Keratinocyte (primary cell): Measurements from ENCODE around the gene RCOR3. TPM values are rescaled to one million over a fixed set of nuclear protein-coding genes. Genes with fewer than 3 reads are reported as not detected.

Experiments used
- DNase-seq: peaks from one replicate; pipeline ENCODE4 v3.0.0-alpha.2; 2011; ENCODE audit warnings: low read depth, missing footprints, low spot score
- FAIRE-seq: peaks from 2 replicates; lab custom pipeline; 2011; peaks lifted over from hg19 to GRCh38; lab: Jason Lieb, UNC
- H2AFZ ChIP-seq: 2 replicates; pipeline ENCODE4 v1.6.0; 2012; ENCODE audit warnings: low read length, control low read depth, inconsistent platforms; ENCODE audit not compliant: control insufficient read depth
- H3K27ac ChIP-seq: 2 replicates; pipeline ENCODE4 v1.5.1; 2011; ENCODE audit warnings: low read length; ENCODE audit not compliant: control insufficient read depth, insufficient read depth
- H3K27me3 ChIP-seq: 3 replicates; pipeline ENCODE4 v1.6.0; 2011; ENCODE audit warnings: low read length; ENCODE audit not compliant: control insufficient read depth, insufficient read depth; ENCODE audit errors: extremely low read depth
- H3K36me3 ChIP-seq, 2 experiments: 2 replicates in 1 of 2; 3 replicates in 1 of 2; pipeline ENCODE4 v1.5.1; 2011; ENCODE audit warnings: low read length in 2 of 2, mild to moderate bottlenecking in 1 of 2; ENCODE audit not compliant: control insufficient read depth in 2 of 2, insufficient read depth in 2 of 2; ENCODE audit errors: extremely low read depth in 1 of 2
- H3K4me1 ChIP-seq: 3 replicates; pipeline ENCODE4 v1.5.1; 2011; ENCODE audit warnings: low read length; ENCODE audit not compliant: control insufficient read depth, insufficient read depth; ENCODE audit errors: extremely low read depth
- H3K4me2 ChIP-seq: 3 replicates; pipeline ENCODE4 v1.6.0; 2011; ENCODE audit warnings: low read depth, low read length; ENCODE audit not compliant: control insufficient read depth, insufficient read depth; ENCODE audit errors: extremely low read depth
- H3K4me3 ChIP-seq, 3 experiments: fragments of 200-600 bp in 1 of 3; sonication (generic) in 1 of 3; 2 replicates in 2 of 3; 3 replicates in 1 of 3; pipeline ENCODE4 v1.5.1; 2011 to 2016; ENCODE audit warnings: low read length in 3 of 3, mild to moderate bottlenecking in 3 of 3, control low read depth in 2 of 3, inconsistent platforms in 1 of 3, low read depth in 1 of 3, mixed read lengths in 1 of 3, mixed run types in 1 of 3, moderate library complexity in 1 of 3; ENCODE audit not compliant: control insufficient read depth in 2 of 3, insufficient read depth in 2 of 3; ENCODE audit errors: extremely low read depth in 1 of 3
- H3K79me2 ChIP-seq: 2 replicates; pipeline ENCODE4 v1.6.0; 2012; ENCODE audit warnings: low read length; ENCODE audit not compliant: control insufficient read depth, insufficient read depth
- H3K9ac ChIP-seq: 3 replicates; pipeline ENCODE4 v1.6.0; 2011; ENCODE audit warnings: low read length; ENCODE audit not compliant: control insufficient read depth, insufficient read depth; ENCODE audit errors: extremely low read depth
- H3K9me1 ChIP-seq: 3 replicates; pipeline ENCODE4 v1.6.0; 2011; ENCODE audit warnings: low read length; ENCODE audit not compliant: control insufficient read depth, insufficient read depth; ENCODE audit errors: extremely low read depth
- H3K9me3 ChIP-seq: 2 replicates; pipeline ENCODE4 v1.5.1; 2012; ENCODE audit warnings: low read depth, low read length; ENCODE audit not compliant: control insufficient read depth
- H4K20me1 ChIP-seq: 3 replicates; pipeline ENCODE4 v1.6.0; 2011; ENCODE audit warnings: low read length; ENCODE audit not compliant: control insufficient read depth, insufficient read depth; ENCODE audit errors: extremely low read depth
- CTCF ChIP-seq, 3 experiments: IDR thresholded peaks in 1 of 3; conservative IDR thresholded peaks in 1 of 3; optimal IDR thresholded peaks in 1 of 3; 2 replicates in 2 of 3; 3 replicates in 1 of 3; pipeline versions ENCODE3 to v1.5.1; 2011; ENCODE audit warnings: low read length in 3 of 3, mild to moderate bottlenecking in 3 of 3, moderate library complexity in 2 of 3, control low read depth in 1 of 3, inconsistent platforms in 1 of 3; ENCODE audit not compliant: insufficient read depth in 2 of 3; ENCODE audit errors: extremely low read depth in 1 of 3
- EZH2 ChIP-seq: IDR thresholded peaks from one replicate; pipeline ENCODE4 v1.6.1; 2012; ENCODE audit warnings: inconsistent platforms, mild to moderate bottlenecking, low read length, moderate library complexity
- dilution Hi-C: fragments of 300-500 bp; cut with MboI; formaldehyde crosslinking; loops from one replicate; pipeline ENCODE4 v1.7.0; 2020; ENCODE audit warnings: low sequenced_read_pairs; ENCODE audit not compliant: extremely low pct_ligation_motif_present
- polyA plus RNA-seq, 5 experiments: library from polyadenylated mRNA; depleted of rRNA in 3 of 5; stranded (reverse) in 3 of 5; stranded (forward) in 1 of 5; unstranded in 1 of 5; fragments of >200 nt; gene quantifications; 1 replicate in 1 of 5; 2 replicates in 3 of 5; 3 replicates in 1 of 5; pipeline versions ENCODE4 v1.2.1 to v1.2.3, GENCODE V29; 2011 to 2012; ENCODE audit warnings: missing spikeins in 2 of 5, low read depth in 1 of 5, low replicate concordance in 1 of 5

Gene RCOR3
- polyA plus RNA-seq, 1 donor (not counting 4 experiments of a cell fraction or from before 2014, with no cell fraction given): 35.7 TPM

DNA sequence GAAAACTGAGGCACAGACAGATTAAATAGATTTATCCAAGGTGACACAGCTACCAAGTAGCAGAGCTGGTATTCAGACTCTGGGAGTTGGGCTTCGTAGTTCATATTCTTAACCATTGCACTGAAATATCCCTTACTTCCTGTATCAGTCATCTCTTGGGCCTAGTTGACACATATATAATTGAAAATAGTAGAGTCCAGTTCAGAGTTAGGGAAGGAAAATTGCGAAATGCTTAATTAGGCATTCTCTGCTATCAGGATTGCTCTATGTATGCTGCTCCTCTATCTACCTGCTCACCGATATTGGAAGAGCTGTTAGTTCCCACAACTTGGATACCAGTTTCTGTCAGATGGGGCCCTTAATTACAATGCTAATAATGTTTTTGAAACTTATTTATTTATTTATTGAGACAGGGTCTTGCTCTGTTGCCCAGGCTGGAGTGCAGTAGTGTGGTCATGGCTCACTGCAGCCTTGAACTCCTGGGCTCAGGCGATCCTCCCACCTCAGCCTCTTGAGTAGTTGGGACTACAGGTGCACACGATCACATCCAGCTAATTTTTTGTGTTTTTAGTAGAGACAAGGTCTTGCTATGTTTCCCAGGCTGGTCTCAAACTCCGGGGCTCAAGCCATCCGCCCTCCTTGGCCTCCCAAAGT is 8.2 kb downstream of the RCOR3 start:
- H3K9me3 ChIP-seq: no peaks in the 10 kb centered on the region
- H3K36me3 ChIP-seq: peaks cover 8 to 12% of the 10 kb centered on the region in 2 experiments
- no peaks in the 10 kb centered on the region for H3K27me3 ChIP-seq
- no peak for DNase-seq
- TF ChIP-seq EZH2: no peak
- no peak for TF ChIP-seq CTCF (optimal IDR thresholded peaks at IDR 0.05 in 1 of 3, IDR thresholded peaks at IDR 0.05 in 1 of 3, conservative IDR thresholded peaks at IDR 0.05 in 1 of 3; ENCODE audit: extremely low read depth in 1 of 3, insufficient read depth in 2 of 3, low read length in 3 of 3)
- H3K9ac ChIP-seq: no peak overlapping the region
- no peak overlapping the region for H3K4me2 ChIP-seq
- H3K4me3 ChIP-seq: no peak overlapping the region
- H3K79me2 ChIP-seq: peaks cover 13% of the 10 kb centered on the region
- no peaks in the 10 kb centered on the region for H3K4me1 ChIP-seq
- dilution Hi-C loops: no loop called here
- no peak overlapping the region for H2AFZ ChIP-seq
- no peaks in the 10 kb centered on the region for H4K20me1 ChIP-seq
- H3K9me1 ChIP-seq: no peaks in the 10 kb centered on the region
- no peak overlapping the region for H3K27ac ChIP-seq
- no peak for FAIRE-seq

GRCh38 chr1:211279340-211279739 is 20.2 kb downstream of the RCOR3 start:
- Histone ChIP-seq H3K4me3 (no peak overlapping the region), H2AFZ (no peak overlapping the region), H4K20me1 (no peaks in the 10 kb centered on the region), H3K4me2 (no peak overlapping the region), H3K36me3 (peaks cover 9 to 15% of the 10 kb centered on the region in 2 experiments), H3K27ac (no peak overlapping the region), H3K9me3 (no peaks in the 10 kb centered on the region), H3K9me1 (no peaks in the 10 kb centered on the region), H3K4me1 (no peaks in the 10 kb centered on the region), H3K79me2 (no peaks in the 10 kb centered on the region), H3K9ac (no peak overlapping the region), H3K27me3 (no peaks in the 10 kb centered on the region)
- FAIRE-seq: no peak
- TF ChIP-seq EZH2: no peak
- no peak for TF ChIP-seq CTCF (optimal IDR thresholded peaks at IDR 0.05 in 1 of 3, IDR thresholded peaks at IDR 0.05 in 1 of 3, conservative IDR thresholded peaks at IDR 0.05 in 1 of 3; ENCODE audit: extremely low read depth in 1 of 3, insufficient read depth in 2 of 3, low read length in 3 of 3)
- DNase-seq: no peak
- dilution Hi-C loops: no loop called here
